ENCODE measurements around the gene SEBOX. TPM values are rescaled to one million over a fixed set of nuclear protein-coding genes. Genes with fewer than 3 reads are reported as not detected.

Gene SEBOX
- total RNA-seq, 1 donor from 2014 or later, result not detected

- DNase-seq (ENCODE audit: low spot score), result no peak
Measured at GRCh38 chr17:28368915-28369683, 4.1 kb upstream of the SEBOX start.

GRCh38 chr17:28368306-28368831 lies 3.4 kb upstream of the SEBOX start:
- no peak for DNase-seq (ENCODE audit: low spot score)

- DNase-seq (ENCODE audit: low spot score), result no peak
Measured at GRCh38 chr17:28367641-28368305, 2.8 kb upstream of the SEBOX start.

GRCh38 chr17:28366605-28367004 lies 1.6 kb upstream of the SEBOX start:
- DNase-seq (ENCODE audit: low spot score), result no peak

- DNase-seq (ENCODE audit: low spot score), result no peak
Measured at GRCh38 chr17:28365487-28365886, 488 bp upstream of the SEBOX start.

GRCh38 chr17:28363776-28364650 lies 986 bp downstream of the SEBOX start:
- no peak for DNase-seq (ENCODE audit: low spot score)

- DNase-seq (ENCODE audit: low spot score), result no peak
Measured at GRCh38 chr17:28363186-28363585, 1.8 kb downstream of the SEBOX start.

- no peak for DNase-seq (ENCODE audit: low spot score)
Measured at GRCh38 chr17:28357901-28358197, 7.2 kb downstream of the SEBOX start.

GRCh38 chr17:28357061-28357900 lies 7.7 kb downstream of the SEBOX start, which contains the start of gene POLDIP2:
TSS of gene POLDIP2 (minus strand) at chr17:28357527. CDS start at chr17:28357448, 79 bp downstream.
- peak; percentile 97 for DNase-seq (ENCODE audit: low spot score)

GRCh38 chr17:28350271-28350670 lies 14.7 kb downstream of the SEBOX start:
- no peak for DNase-seq (ENCODE audit: low spot score)

- no peak for DNase-seq (ENCODE audit: low spot score)
Measured at GRCh38 chr17:28348979-28349378, 16.0 kb downstream of the SEBOX start.

GRCh38 chr17:28347261-28347891 lies 17.6 kb downstream of the SEBOX start:
- peak; percentile 44 for DNase-seq (ENCODE audit: low spot score)

- DNase-seq (ENCODE audit: low spot score), result peak; percentile 36
Measured at GRCh38 chr17:28346746-28347246, 18.2 kb downstream of the SEBOX start.

GRCh38 chr17:28346199-28346580 lies 18.8 kb downstream of the SEBOX start:
- DNase-seq (ENCODE audit: low spot score), result no peak

GRCh38 chr17:28345419-28346198 lies 19.4 kb downstream of the SEBOX start:
- DNase-seq (ENCODE audit: low spot score), result no peak

- no peak for DNase-seq (ENCODE audit: low spot score)
Measured at GRCh38 chr17:28344435-28344901, 20.5 kb downstream of the SEBOX start.

GRCh38 chr17:28344011-28344410 lies 21.0 kb downstream of the SEBOX start:
- no peak for DNase-seq (ENCODE audit: low spot score)

GRCh38 chr17:28343491-28343932 lies 21.5 kb downstream of the SEBOX start:
- no peak for DNase-seq (ENCODE audit: low spot score)

GRCh38 chr17:28342313-28342712 lies 22.7 kb downstream of the SEBOX start:
- no peak for DNase-seq (ENCODE audit: low spot score)

- DNase-seq (ENCODE audit: low spot score), result no peak
Measured at GRCh38 chr17:28341516-28341915, 23.5 kb downstream of the SEBOX start.
